Anterior cingulate cortex (tissue), 58 donors: ENCODE data around the gene SCCPDH.
A peak's percentile ranks its signal among the peaks of the same experiment; 100 is the strongest.

Experiments
- DNase-seq, 58 donors: peaks; one replicate each; lab custom pipeline; 2025; lab: John Stamatoyannopoulos, UW

Gene SCCPDH

GRCh38 chr1:246782120-246782900 lies 58.1 kb downstream of the SCCPDH start:
- no peak for DNase-seq

- DNase-seq, result peak in 8 of 58 donors; percentile 8 to 48 (median 36)
These were observed 60.6 kb downstream of the SCCPDH start for GRCh38 chr1:246784621-246785493.

GRCh38 chr1:246785494-246786111 lies 61.4 kb downstream of the SCCPDH start:
- DNase-seq, result peak in 18 of 58 donors; percentile 7 to 61 (median 36)

GRCh38 chr1:246786606-246787238 lies 62.5 kb downstream of the SCCPDH start:
- DNase-seq, result no peak

- DNase-seq, result no peak
These were observed 63.7 kb downstream of the SCCPDH start for GRCh38 chr1:246787781-246788513.

GRCh38 chr1:246788895-246789338 lies 64.7 kb downstream of the SCCPDH start:
- DNase-seq, result no peak

GRCh38 chr1:246789454-246790339 lies 65.5 kb downstream of the SCCPDH start:
- no peak for DNase-seq

GRCh38 chr1:246790364-246790763 lies 66.2 kb downstream of the SCCPDH start:
- DNase-seq, result no peak

- DNase-seq, result no peak
These were observed 66.6 kb downstream of the SCCPDH start for GRCh38 chr1:246790833-246791232.

GRCh38 chr1:246791303-246791918 lies 67.2 kb downstream of the SCCPDH start:
- no peak for DNase-seq

- DNase-seq, result no peak
These were observed 68.4 kb downstream of the SCCPDH start for GRCh38 chr1:246792603-246793002.

GRCh38 chr1:246793356-246793896 lies 69.2 kb downstream of the SCCPDH start:
- no peak for DNase-seq

- no peak for DNase-seq
These were observed 70.0 kb downstream of the SCCPDH start for GRCh38 chr1:246794048-246794827.

- no peak for DNase-seq
These were observed 70.8 kb downstream of the SCCPDH start for GRCh38 chr1:246794828-246795671.

GRCh38 chr1:246795906-246796694 lies 71.9 kb downstream of the SCCPDH start:
- DNase-seq, result no peak
